ENCODE results near the gene AP1S1.
A peak's percentile ranks its signal among the peaks of the same experiment; 100 is the strongest.
"Not testable (repeated sequence)": the region's sequence is repeated elsewhere in the genome, so short reads cannot be mapped to it uniquely, and the experiment has no call there.

Gene AP1S1

DNA sequence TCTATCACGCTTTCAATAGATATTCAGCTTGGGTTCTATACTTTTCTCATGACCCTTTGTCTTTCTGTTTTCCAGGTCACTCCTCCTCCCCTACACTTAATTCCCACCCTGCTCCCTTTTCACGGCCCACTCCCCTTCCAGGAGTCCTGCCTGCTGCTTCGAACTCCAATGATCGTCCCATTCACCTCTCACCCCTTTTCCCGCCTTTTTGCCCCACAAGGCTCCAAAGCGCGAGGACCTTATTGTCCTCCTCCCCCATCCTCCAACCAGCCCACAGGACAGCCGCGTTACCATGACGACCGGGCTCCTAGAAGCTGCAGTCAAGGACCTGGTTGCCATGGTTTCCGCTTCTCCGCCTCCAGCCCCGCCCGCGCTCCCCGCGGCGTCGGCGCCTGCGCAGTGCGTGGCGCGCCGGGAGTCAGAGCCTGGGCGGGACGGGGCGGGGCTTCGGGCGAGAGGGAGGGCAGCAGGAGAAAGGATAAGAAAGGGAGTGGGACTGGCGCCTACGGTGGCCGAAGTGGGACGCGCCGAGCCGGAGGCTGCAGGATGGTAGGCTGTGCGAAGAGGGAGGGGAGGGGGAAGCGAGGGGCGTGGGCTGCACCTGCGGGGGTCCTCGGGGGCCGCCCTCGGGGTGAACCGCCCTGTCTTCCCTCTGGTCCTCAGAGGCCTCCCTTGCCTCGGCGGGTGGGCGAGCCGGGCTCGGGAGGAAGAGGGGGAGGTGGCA is at the start of gene AP1S1:
Gene AP1S1, plus strand, starts transcription at position 508 of the 724 bp plus-strand sequence. Its CDS starts 39 bp downstream, at position 547.
- DNase-seq: peak; percentile 92

GRCh38 chr7:101104799-101105198 is 49.5 kb upstream of the AP1S1 start:
- no peak for DNase-seq

DNA sequence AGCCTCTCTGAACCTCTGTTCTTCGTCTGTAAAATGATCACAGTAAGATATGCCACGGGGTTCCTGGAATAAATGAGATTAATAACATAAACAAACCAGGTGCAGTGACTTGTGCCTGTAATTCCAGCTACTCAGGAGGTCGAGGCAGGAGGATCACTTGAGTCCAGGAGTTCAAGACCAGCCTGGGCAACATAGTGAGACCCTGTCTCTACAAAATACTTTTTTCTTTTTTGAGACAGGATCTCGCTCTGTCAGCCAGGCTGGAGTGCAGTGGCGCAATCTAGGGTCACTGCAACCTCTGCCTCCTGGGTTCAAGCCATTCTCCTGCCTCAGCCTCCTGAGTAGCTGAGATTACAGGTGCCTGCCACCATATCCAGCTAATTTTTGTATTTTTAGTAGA is 49.0 kb upstream of the AP1S1 start:
- DNase-seq: not testable (repeated sequence)

DNA sequence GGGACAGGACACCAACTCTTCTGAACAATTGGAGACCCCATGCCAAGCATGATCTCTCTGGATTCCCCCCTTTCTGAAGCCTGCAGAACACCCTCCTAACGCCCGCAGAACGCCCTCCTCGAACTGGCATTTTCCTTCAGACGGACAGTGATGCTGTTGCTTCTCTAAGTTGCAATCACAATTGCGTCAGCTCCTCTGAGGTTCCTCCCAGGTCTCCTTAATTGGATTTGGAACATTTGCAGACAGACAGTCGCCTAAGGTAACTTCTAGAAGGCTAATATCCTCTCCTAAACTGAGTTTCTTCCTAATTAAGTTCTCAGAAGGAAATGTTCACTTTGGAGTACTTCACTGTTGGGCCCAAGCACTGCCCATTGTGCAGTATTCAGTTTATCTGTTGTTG is 47.9 kb upstream of the AP1S1 start:
- no peak for DNase-seq

GRCh38 chr7:101108330-101108857 is 45.9 kb upstream of the AP1S1 start:
- DNase-seq: no peak

- DNase-seq: no peak
These were observed 45.3 kb upstream of the AP1S1 start for GRCh38 chr7:101108961-101109360.

GRCh38 chr7:101109368-101109767 is 44.9 kb upstream of the AP1S1 start:
- DNase-seq: no peak

DNA sequence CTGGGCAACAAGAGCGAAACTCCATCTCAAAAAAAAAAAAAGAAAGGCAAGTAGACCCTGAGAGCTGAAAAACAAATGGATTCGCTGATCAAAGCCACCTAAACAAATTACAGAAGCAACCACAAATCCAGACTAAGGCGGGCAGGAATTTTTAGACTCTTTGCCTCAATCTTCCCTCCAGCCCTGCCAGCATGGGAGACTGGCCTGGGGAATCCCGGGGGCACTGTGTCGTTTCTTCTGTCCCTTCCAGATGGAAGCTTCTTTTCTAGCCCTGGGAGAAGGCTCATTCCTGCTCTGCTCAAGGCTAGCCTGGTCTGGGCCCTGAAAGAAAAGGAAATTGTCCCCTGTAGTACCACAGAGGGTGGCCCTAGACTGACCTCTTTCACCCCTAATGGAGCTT is 43.0 kb upstream of the AP1S1 start:
- no peak for DNase-seq

- DNase-seq: no peak
These were observed 42.0 kb upstream of the AP1S1 start for GRCh38 chr7:101112233-101112632.

DNA sequence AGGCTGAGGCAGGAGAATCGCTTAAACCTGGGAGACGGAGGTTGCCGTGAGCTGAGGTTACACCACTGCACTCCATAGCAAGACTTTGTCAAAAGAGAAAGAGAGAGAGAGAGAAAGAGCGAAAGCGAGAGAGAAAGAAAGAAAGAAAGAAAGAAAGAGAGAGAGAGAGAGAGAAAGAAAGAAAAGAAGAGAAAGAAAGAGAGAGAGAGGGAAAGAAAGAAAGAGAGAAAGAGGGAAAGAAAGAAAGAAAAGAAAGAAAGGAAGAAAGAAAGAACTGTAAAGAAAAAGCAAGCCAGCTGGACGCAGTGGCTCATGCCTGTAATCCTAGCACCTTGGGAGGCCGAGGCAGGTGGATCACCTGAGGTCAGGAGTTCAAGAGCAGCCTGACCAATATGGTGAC is 41.1 kb upstream of the AP1S1 start:
- not testable (repeated sequence) for DNase-seq

GRCh38 chr7:101113836-101114235 is 40.4 kb upstream of the AP1S1 start:
- no peak for DNase-seq

DNA sequence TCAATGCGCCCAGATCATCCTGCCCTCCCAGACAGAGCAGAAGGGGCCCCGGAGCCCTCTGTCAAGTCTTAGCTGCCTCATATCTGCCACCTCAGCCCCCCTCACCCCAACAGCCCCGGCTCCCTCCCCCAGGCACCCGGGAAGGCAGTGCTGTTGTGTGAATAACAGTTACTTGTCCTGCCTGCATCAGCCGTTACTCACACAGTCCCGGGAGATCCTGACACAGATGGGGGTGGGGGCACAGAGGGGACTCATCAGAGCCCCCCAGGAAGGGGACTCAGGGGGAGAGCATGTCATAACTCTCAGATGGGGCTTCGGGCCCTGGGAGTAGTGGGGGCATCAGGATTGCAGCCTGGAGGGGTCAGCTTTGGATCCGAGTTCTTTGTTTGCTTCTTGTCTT is 39.8 kb upstream of the AP1S1 start:
- no peak for DNase-seq

DNA sequence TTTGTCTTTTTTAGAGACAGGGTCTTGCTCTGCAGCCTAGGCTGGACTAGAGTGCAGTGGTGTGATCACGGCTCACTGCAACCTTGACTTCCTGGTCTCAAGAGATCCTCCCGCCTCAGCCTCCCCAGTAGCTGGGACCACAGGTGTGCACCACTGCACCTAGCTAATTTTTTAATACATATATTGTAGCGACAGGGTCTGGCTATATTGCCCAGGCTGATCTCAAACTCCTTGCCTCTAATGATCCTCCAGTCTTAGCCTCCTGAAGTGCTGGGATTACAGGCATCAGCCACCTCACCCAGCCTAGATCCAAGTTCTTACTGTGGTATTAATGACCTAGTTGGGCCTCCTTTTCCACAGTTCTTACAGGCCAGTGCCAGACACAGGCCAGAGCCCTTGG is 39.1 kb upstream of the AP1S1 start:
- no peak for DNase-seq

GRCh38 chr7:101116898-101117297 is 37.4 kb upstream of the AP1S1 start:
- no peak for DNase-seq

- DNase-seq: no peak
These were observed 35.4 kb upstream of the AP1S1 start for GRCh38 chr7:101118856-101119255.

GRCh38 chr7:101119876-101120275 is 34.4 kb upstream of the AP1S1 start:
- no peak for DNase-seq

DNA sequence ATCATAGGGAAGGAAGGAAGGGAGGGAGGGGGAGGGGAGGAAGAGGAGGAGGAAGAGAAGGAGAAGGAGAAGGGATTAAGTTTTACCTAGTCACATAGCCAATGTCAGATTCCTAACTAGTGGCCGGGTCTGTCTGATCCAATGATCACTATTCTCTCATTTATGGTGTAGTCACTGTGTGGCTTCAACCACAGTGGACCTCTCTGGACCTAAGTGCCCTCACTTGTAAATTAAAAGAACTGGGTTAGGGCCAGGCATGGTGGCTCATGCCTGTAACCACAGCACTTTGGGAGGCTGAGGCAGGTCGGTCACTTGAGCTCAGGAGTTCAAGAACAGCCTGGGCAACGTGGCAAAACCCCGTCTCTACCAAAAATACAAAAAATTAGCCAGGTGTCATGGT is 34.0 kb upstream of the AP1S1 start:
- no peak for DNase-seq

DNA sequence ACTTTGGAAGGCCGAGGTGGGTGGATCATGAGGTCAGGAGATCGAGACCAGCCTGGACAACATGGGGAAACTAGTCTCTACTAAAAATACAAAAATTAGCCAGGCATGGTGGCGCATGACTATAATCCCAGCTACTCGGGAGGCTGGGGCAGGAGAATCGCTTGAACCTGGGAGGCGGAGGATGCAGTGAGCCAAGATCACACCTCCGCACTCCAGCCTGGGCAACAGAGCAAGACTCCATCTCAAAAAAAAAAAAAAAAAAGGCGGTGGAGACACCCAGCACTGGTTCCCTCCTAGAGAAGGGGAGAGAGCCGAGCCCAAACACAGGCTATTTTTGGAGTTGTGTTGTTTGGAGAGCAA is 32.7 kb upstream of the AP1S1 start:
- not testable (repeated sequence) for DNase-seq

GRCh38 chr7:101121991-101122932 is 32.0 kb upstream of the AP1S1 start:
- no peak for DNase-seq

GRCh38 chr7:101122933-101123702 is 31.2 kb upstream of the AP1S1 start:
- no peak for DNase-seq

DNA sequence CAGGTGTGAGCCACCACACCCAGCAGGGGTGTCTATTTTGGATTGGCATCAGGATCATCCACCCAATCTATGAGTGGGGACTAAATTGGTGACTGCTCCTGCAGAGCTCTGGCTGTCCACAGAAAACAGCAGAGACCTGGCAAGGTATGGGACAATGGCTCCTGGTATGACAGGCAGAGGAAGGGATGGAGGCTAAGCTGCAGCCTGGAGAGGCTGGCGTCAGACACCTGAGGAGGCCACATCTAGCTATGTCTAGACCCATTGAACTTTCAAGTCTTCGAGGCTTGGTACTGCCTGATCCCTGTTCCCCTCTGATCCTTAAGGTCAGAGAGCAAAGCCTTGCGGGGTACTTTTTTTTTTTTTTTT is 30.6 kb upstream of the AP1S1 start:
- DNase-seq: no peak

DNA sequence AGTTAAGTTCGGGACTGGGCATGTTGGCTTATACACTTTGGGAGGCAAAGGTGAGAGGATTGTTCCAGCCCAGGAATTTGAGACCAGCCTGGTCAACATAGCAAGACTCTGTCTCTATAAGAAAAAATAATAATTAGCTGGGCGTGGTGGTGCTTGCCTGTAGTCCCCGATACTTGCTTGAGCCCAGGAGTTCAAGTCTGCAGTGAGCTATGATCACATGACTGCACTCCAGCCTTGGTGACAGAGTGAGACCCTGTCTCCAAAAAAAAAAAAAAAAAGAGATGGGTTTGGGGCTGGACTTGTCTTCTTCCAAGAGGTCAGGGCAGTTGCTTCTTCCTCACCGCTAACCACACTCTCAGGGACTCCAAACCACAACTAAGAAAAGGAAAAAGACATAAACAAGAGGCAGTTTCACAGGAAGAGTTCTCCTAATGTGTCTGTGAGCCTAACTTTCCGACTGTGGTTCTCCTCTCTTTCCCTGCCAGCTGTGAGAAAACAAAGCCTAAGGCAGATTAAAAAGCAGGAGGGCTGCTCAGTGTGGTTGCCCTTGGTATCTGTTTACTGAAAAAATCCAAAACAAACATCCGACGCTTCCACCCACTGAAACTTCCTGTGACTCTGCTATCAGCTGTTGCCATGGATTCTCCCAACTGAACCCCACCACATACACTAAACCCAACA is 29.8 kb upstream of the AP1S1 start:
- no peak for DNase-seq

All from NCI-H526 treated with DMSO at 0.1 percent for 48 hours (cell line).